H1 (cell line): Measurements from ENCODE around the gene NELFA.

ENCODE experiments used
- ASH2L ChIP-seq: fragments of 200-600, 300-600 bp; sonication (generic); IDR thresholded peaks from one replicate; pipeline ENCODE4 v1.7.1; 2017; ENCODE audit warnings: low read length
- BCL11A ChIP-seq, 2 experiments: IDR thresholded peaks; one replicate each; pipeline ENCODE4 v1.6.1; 2011; ENCODE audit warnings: low read depth in 2 of 2, low read length in 2 of 2, mild to moderate bottlenecking in 2 of 2
- CTCF ChIP-seq, 3 experiments: IDR thresholded peaks; 1 replicate in 2 of 3; 2 replicates in 1 of 3; pipeline versions ENCODE4 v1.5.1 to v1.6.1; 2011; ENCODE audit warnings: low read length in 3 of 3, mild to moderate bottlenecking in 3 of 3, inconsistent platforms in 2 of 3, low read depth in 1 of 3, moderate library complexity in 1 of 3; ENCODE audit not compliant: insufficient read depth in 1 of 3; ENCODE audit errors: control extremely low read depth in 1 of 3
- EGR1 ChIP-seq: IDR thresholded peaks from 2 replicates; pipeline ENCODE4 v1.6.1; 2011; ENCODE audit warnings: low read depth, low read length, borderline replicate concordance
- EP300 ChIP-seq, 2 experiments: IDR thresholded peaks; 1 replicate in 1 of 2; 2 replicates in 1 of 2; pipeline ENCODE4 v1.6.1; 2011 to 2012; ENCODE audit warnings: low read depth in 2 of 2, low read length in 2 of 2, mild to moderate bottlenecking in 2 of 2, borderline replicate concordance in 1 of 2, inconsistent platforms in 1 of 2, moderate library complexity in 1 of 2
- MAFK ChIP-seq: IDR thresholded peaks from 2 replicates; pipeline ENCODE4 v1.6.1; 2012; ENCODE audit warnings: low read depth, mild to moderate bottlenecking, improper control_type of control experiment, low read length
- MAX ChIP-seq: IDR thresholded peaks from 2 replicates; pipeline ENCODE4 v1.6.1; 2012; ENCODE audit warnings: inconsistent platforms
- POLR2A ChIP-seq, 2 experiments: IDR thresholded peaks; 1 replicate in 1 of 2; 2 replicates in 1 of 2; pipeline ENCODE4 v1.6.1; 2011; ENCODE audit warnings: low read depth in 2 of 2, low read length in 2 of 2, mild to moderate bottlenecking in 2 of 2; ENCODE audit errors: control extremely low read depth in 1 of 2
- SIRT6 ChIP-seq: IDR thresholded peaks from one replicate; pipeline ENCODE4 v1.7.1; 2012; ENCODE audit warnings: low read length, inconsistent platforms
- TAF1 ChIP-seq: IDR thresholded peaks from 2 replicates; pipeline ENCODE4 v1.6.1; 2011; ENCODE audit warnings: mild to moderate bottlenecking, low read depth, low read length
- TCF12 ChIP-seq: IDR thresholded peaks from 2 replicates; pipeline ENCODE4 v1.6.1; 2011; ENCODE audit warnings: low read depth, mild to moderate bottlenecking, low read length

GRCh38 chr4:1956631-1957030 is 52.1 kb downstream of the NELFA start:
- TF ChIP-seq POLR2A (IDR thresholded peaks at IDR 0.05; ENCODE audit: control extremely low read depth in 1 of 2, low read depth in 2 of 2, low read length in 2 of 2) (no peak), BCL11A (IDR thresholded peaks at IDR 0.05; ENCODE audit: low read depth in 2 of 2, low read length in 2 of 2) (no peak), CTCF (IDR thresholded peaks at IDR 0.05; ENCODE audit: control extremely low read depth in 1 of 3, insufficient read depth in 1 of 3, low read depth in 1 of 3, low read length in 3 of 3) (no peak), ASH2L (no peak), MAFK (no peak), MAX (no peak), TCF12 (no peak), TAF1 (no peak), EGR1 (no peak), EP300 (IDR thresholded peaks at IDR 0.05; ENCODE audit: borderline replicate concordance in 1 of 2, low read depth in 2 of 2, low read length in 2 of 2) (no peak), SIRT6 (no peak)
